ENCODE measurements around the gene NELFA. TPM values are rescaled to one million over a fixed set of nuclear protein-coding genes. Genes with fewer than 3 reads are reported as not detected.

The NELFA gene
- total RNA-seq, 1 experiment from 2014 or later = 27.0 TPM

- in situ Hi-C loops (cut with HindIII; ENCODE audit: low pct_unique_long_range_greater_than_20kb, low sequenced_read_pairs) = no loop called here
- no TSS peak for BruUV-seq (replicated peaks)
- H3K27me3 ChIP-seq (ENCODE audit: control insufficient read depth, insufficient read depth, low read length) = no peaks in the 10 kb centered on the region
- intact Hi-C loops (cut with micrococcal nuclease; ENCODE audit: unreplicated experiment) = no loop called here
- H3K4me3 ChIP-seq (ENCODE audit: low read depth in 2 of 2, low read length in 2 of 2) = no peak overlapping the region
- H3K36me3 ChIP-seq (ENCODE audit: control insufficient read depth, insufficient read depth, low read length) = peaks cover 16% of the 10 kb centered on the region
- no peak overlapping the region for H3K27ac ChIP-seq (ENCODE audit: low read length)
- POLR2A ChIA-PET = no interaction called here
- no peak for TF ChIP-seq POLR2AphosphoS5 (IDR thresholded peaks at IDR 0.05; ENCODE audit: low read depth, low read length)
- no peak for ATAC-seq
- no peak for DNase-seq (ENCODE audit: low read depth, low spot score)
- H3K9me3 ChIP-seq (ENCODE audit: control insufficient read depth, insufficient read depth, low read depth, low read length) = no peaks in the 10 kb centered on the region
- CTCF ChIA-PET = no interaction called here
- no peaks in the 10 kb centered on the region for H3K4me1 ChIP-seq (ENCODE audit: control insufficient read depth, insufficient read depth, low read length)
Observed at GRCh38 chr4:1945912-1946311, 62.9 kb downstream of the NELFA start.

DNA sequence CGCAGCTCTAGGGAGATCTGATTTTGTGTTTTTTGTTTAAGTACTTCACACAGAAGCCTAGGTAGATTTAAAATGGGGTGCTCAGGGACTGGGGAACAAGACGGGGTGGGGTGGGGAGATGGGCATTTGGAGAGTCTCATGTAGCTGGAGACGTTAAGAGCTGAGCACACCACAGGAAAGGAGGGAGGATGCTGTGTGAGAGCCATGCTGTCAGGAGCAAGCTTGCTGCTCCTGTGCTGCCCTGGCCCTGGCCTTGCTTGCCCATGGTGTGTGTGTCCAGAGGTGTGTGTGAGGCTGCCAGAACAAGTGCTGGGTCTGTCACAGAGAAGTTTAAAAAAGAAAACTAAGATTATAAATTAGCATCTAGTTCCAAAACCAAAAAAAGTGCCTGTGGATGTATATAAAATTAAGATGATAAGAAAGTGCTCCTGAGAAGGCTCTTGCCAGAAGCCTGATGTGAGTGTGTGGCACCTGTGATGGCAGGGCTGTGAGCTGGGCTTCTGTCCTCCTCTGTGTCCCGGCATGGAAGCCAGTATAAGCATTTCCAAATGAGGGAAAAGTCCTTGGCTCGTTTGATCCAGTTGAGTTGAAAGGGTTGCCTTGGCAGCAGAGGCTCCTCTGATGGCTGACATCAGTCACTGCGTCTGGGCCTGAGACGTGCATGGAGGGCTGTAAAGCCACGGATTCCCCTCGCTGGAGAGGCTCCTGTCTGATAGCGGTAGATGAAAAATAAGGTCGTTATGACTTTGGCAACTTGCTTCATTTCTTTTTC lies 63.5 kb downstream of the NELFA start:
- no peaks in the 10 kb centered on the region for H3K4me1 ChIP-seq (ENCODE audit: control insufficient read depth, insufficient read depth, low read length)
- no peak for DNase-seq (ENCODE audit: low read depth, low spot score)
- BruUV-seq (replicated peaks) = no TSS peak
- CTCF ChIA-PET = no interaction called here
- H3K36me3 ChIP-seq (ENCODE audit: control insufficient read depth, insufficient read depth, low read length) = peaks cover 18% of the 10 kb centered on the region
- POLR2A ChIA-PET = no interaction called here
- intact Hi-C loops (cut with micrococcal nuclease; ENCODE audit: unreplicated experiment) = no loop called here
- no peak overlapping the region for H3K27ac ChIP-seq (ENCODE audit: low read length)
- no peaks in the 10 kb centered on the region for H3K9me3 ChIP-seq (ENCODE audit: control insufficient read depth, insufficient read depth, low read depth, low read length)
- H3K4me3 ChIP-seq (ENCODE audit: low read depth in 2 of 2, low read length in 2 of 2) = no peak overlapping the region
- in situ Hi-C loops (cut with HindIII; ENCODE audit: low pct_unique_long_range_greater_than_20kb, low sequenced_read_pairs) = no loop called here
- TF ChIP-seq CTCF (IDR thresholded peaks at IDR 0.05) = no peak
- TF ChIP-seq POLR2AphosphoS5 (IDR thresholded peaks at IDR 0.05; ENCODE audit: low read depth, low read length) = no peak
- H3K27me3 ChIP-seq (ENCODE audit: control insufficient read depth, insufficient read depth, low read length) = no peaks in the 10 kb centered on the region
- 0 out of 2 replicates have a peak, but pooled peaks have one; percentile 27 for ATAC-seq

DNA sequence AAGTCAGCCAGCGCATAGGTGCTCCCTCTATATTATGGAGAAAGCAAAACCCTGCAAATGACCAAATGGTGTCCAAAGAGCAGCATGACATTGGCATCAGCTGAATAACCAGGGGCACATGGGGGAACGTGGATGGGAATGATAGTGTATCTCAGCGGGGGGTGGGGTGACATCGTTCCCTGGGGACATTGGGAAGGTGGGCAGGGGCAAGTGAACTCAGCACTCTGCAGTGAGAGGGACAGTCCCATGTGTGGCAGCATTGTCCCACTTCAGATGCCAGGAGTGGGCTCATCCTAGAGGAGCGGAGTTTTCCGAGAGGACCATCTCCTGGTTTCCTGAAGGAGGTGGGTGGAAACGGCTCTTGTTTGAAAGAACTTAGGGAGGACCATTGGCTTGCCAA lies 64.8 kb downstream of the NELFA start:
- Histone ChIP-seq H3K4me3 (ENCODE audit: low read depth in 2 of 2, low read length in 2 of 2) (no peak overlapping the region), H3K4me1 (ENCODE audit: control insufficient read depth, insufficient read depth, low read length) (no peaks in the 10 kb centered on the region), H3K36me3 (ENCODE audit: control insufficient read depth, insufficient read depth, low read length) (peaks cover 22% of the 10 kb centered on the region), H3K27me3 (ENCODE audit: control insufficient read depth, insufficient read depth, low read length) (no peaks in the 10 kb centered on the region), H3K9me3 (ENCODE audit: control insufficient read depth, insufficient read depth, low read depth, low read length) (no peaks in the 10 kb centered on the region), H3K27ac (ENCODE audit: low read length) (no peak overlapping the region)
- no peak for TF ChIP-seq SIN3A (IDR thresholded peaks at IDR 0.05; ENCODE audit: borderline replicate concordance, insufficient read depth, low read depth, low read length)
- no peak for TF ChIP-seq CTCF (IDR thresholded peaks at IDR 0.05)
- TF ChIP-seq, protein P1, sequence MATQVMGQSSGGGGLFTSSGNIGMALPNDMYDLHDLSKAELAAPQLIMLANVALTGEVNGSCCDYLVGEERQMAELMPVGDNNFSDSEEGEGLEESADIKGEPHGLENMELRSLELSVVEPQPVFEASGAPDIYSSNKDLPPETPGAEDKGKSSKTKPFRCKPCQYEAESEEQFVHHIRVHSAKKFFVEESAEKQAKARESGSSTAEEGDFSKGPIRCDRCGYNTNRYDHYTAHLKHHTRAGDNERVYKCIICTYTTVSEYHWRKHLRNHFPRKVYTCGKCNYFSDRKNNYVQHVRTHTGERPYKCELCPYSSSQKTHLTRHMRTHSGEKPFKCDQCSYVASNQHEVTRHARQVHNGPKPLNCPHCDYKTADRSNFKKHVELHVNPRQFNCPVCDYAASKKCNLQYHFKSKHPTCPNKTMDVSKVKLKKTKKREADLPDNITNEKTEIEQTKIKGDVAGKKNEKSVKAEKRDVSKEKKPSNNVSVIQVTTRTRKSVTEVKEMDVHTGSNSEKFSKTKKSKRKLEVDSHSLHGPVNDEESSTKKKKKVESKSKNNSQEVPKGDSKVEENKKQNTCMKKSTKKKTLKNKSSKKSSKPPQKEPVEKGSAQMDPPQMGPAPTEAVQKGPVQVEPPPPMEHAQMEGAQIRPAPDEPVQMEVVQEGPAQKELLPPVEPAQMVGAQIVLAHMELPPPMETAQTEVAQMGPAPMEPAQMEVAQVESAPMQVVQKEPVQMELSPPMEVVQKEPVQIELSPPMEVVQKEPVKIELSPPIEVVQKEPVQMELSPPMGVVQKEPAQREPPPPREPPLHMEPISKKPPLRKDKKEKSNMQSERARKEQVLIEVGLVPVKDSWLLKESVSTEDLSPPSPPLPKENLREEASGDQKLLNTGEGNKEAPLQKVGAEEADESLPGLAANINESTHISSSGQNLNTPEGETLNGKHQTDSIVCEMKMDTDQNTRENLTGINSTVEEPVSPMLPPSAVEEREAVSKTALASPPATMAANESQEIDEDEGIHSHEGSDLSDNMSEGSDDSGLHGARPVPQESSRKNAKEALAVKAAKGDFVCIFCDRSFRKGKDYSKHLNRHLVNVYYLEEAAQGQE (IDR thresholded peaks at IDR 0.05; ENCODE audit: insufficient read depth in 1 of 2, low read depth in 2 of 2, low read length in 1 of 2) = no peak
- TF ChIP-seq TCF7L2 (IDR thresholded peaks at IDR 0.05; ENCODE audit: low read depth, low read length) = no peak
- TF ChIP-seq POLR2AphosphoS5 (IDR thresholded peaks at IDR 0.05; ENCODE audit: low read depth, low read length) = no peak
- ChIA-PET POLR2A (no interaction called here), CTCF (no interaction called here)
- intact Hi-C loops (cut with micrococcal nuclease; ENCODE audit: unreplicated experiment) (no loop called here), in situ Hi-C loops (cut with HindIII; ENCODE audit: low pct_unique_long_range_greater_than_20kb, low sequenced_read_pairs) (no loop called here)
- DNase-seq (ENCODE audit: low read depth, low spot score) (no peak), ATAC-seq (no peak)
- BruUV-seq (replicated peaks) = no TSS peak
